KOPT-K1 (cell line): Measurements from ENCODE around the gene PMF1.

Experiments used
- H3K27ac ChIP-seq: fragments of 200-600 bp; sonication (generic); 2 replicates; pipeline ENCODE4 v1.5.1; 2016; ENCODE audit warnings: antibody characterized with exemption, mild to moderate bottlenecking, low read depth, low read length; ENCODE audit not compliant: poor library complexity, severe bottlenecking
- H3K36me3 ChIP-seq: fragments of 200-600 bp; sonication (generic); 2 replicates; pipeline ENCODE4 v1.5.1; 2017; ENCODE audit warnings: antibody characterized with exemption, mild to moderate bottlenecking, low read length, moderate library complexity; ENCODE audit not compliant: insufficient read depth
- H3K9me3 ChIP-seq: fragments of 200-600 bp; sonication (generic); 2 replicates; pipeline ENCODE4 v1.5.1; 2017; ENCODE audit warnings: antibody characterized with exemption, low read length, mild to moderate bottlenecking; ENCODE audit not compliant: insufficient read depth, poor library complexity, severe bottlenecking

The PMF1 gene

DNA sequence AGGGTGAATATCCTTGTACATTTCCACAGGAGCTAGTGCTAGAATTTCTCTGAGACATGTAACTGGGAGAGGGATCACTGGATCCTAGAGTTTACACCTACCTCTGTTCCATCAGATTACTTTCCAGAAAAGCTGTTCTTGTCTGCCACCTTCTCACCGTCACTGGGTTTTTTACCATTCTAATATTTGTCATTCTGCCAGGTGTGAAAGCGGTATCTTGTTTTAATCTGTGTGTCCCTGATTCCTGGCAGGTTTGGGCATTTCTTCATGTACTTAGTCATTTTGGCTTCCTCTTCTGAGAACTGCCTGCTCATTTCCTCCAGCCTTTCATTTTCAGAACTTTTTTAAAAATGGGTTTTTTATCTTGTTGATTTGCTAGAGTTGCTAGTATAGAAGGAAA lies 5.1 kb downstream of the PMF1 start:
- H3K36me3 ChIP-seq: peaks cover 33% of the 10 kb centered on the region
- peak overlapping the region; percentile 34 for H3K27ac ChIP-seq
- H3K9me3 ChIP-seq: peaks cover 6% of the 10 kb centered on the region

DNA sequence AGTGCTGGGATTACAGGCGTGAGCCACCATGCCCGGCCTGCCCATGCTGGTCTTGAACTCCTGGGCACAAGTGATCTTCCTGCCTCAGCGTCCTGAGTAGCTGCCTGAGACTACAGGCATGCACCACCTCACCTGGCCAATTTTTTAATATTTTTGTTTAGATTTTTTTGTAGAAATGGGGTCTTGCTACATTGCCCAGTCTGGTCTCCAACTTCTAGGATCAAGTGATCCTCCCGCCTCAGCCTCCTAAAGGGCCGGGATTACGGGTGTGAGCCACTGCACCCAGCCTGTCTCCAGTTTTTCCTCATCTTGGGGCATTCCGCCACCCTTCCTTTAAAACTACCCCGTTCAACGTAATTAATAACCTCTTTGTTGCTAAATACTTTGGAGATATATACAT lies 7.4 kb downstream of the PMF1 start:
- peaks cover 6% of the 10 kb centered on the region for H3K9me3 ChIP-seq
- peaks cover 43% of the 10 kb centered on the region for H3K36me3 ChIP-seq
- H3K27ac ChIP-seq: no peak overlapping the region

DNA sequence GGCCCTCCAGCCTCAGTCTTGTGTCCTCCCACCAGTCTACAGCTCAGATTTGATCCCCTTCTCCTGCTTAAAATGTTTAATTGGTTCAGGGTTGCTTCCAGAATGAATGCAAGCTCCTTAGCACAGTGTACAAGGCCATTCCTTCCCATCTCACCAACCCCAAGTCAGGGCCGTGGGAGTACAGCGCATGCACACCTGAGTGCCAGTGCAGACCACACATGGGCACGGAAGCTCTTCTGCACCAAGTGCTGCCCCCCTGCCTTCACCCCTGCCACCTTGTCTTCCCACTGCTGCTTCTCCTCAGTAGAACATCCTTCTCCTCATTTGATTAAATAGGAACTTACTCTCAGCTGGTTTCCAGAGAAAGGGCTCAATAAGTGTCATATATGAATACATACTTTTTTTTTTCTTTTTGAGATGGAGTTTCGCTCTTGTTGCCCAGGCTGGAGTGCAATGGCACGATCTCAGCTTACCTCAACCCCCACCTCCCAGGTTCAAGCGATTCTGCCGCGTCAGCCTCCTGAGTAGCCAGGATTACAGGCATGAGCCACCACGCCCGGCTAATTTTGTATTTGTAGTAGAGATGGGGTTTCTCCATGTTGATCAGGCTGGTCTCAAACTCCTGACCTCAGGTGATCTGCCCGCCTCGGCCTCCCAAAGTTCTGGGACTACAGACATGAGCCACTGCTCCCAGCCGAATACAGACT lies 9.3 kb downstream of the PMF1 start:
- Histone ChIP-seq H3K9me3 (no peaks in the 10 kb centered on the region), H3K36me3 (peaks cover 49% of the 10 kb centered on the region), H3K27ac (no peak overlapping the region)

DNA sequence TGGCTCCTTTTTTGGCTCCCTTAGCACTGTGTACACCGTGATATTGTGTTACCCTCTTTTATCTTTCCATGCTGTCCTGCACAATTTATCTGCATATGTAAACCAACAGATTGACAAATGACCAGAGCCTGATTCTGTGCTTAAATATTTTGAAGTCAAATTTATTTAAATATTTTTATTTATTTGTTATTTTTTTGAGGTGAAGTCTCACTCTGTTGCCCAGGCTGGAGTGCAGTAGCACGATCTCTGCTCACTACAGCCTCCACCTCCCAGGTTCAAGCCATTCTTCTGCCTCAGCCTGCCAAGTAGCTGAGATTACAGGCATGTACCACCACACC lies 12.8 kb downstream of the PMF1 start:
- Histone ChIP-seq H3K27ac (no peak overlapping the region), H3K9me3 (no peaks in the 10 kb centered on the region), H3K36me3 (peaks cover 64% of the 10 kb centered on the region)

DNA sequence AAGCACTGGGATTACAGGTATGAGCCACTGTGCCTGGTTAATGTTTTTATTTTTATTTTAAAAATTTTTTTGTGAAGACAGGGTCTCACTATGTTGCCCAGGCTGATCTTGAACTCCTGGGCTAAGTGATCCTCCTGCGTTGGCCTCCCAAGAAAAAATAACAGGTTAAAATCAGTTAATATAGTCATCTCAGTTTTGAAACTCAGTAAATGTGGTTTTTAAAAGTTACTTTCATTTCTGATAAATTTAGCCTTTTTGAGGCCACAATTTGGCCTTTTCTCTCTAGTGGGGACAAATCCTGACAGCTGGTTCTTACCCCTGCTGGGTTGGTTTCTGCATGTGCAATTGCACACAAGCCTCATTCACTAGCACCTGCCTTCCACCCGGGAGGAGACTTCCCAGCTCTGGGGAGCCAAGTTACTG lies 13.3 kb downstream of the PMF1 start:
- Histone ChIP-seq H3K36me3 (peaks cover 59% of the 10 kb centered on the region), H3K9me3 (no peaks in the 10 kb centered on the region), H3K27ac (no peak overlapping the region)

DNA sequence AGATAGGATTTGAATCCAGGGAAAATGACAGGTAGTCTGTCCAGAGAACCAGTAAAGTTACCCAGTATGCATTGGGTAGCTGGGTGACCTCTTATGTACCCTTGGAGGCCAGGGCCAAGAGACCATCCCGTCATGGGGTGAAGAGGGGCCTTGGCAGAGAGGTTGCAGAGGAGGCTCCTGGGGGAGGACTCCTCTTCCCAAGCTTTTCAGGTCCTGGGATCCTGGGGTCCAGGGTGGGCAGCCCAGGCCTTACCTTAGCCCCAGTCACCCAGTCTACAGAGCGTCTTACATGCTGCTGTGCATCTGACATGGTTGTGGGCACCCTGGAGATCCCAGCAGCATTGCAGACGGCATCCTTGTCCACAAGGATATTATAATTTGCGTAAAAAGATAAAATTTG lies 14.0 kb downstream of the PMF1 start:
- Histone ChIP-seq H3K9me3 (no peaks in the 10 kb centered on the region), H3K27ac (no peak overlapping the region), H3K36me3 (peaks cover 54% of the 10 kb centered on the region)

DNA sequence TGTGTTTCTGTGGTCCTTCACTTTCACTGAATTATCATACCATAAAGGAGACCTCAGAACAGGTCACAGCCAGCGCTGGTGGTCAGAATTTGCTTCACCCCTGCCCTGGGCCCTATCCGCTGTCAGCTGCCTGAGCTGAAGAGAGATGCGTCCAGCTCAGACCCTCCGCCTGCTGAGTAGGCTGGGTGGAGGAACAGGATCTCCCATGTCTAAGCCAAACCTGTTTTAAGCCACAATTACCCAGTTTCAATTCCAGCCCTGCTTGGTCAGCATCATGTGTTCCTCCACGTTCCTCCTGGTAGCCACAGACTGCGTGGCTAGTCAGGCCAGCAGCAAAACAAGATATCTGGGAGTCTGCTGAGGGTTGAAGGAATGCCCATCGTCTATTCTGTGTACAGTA lies 15.7 kb downstream of the PMF1 start:
- H3K27ac ChIP-seq: no peak overlapping the region
- peaks cover 47% of the 10 kb centered on the region for H3K36me3 ChIP-seq
- no peaks in the 10 kb centered on the region for H3K9me3 ChIP-seq

DNA sequence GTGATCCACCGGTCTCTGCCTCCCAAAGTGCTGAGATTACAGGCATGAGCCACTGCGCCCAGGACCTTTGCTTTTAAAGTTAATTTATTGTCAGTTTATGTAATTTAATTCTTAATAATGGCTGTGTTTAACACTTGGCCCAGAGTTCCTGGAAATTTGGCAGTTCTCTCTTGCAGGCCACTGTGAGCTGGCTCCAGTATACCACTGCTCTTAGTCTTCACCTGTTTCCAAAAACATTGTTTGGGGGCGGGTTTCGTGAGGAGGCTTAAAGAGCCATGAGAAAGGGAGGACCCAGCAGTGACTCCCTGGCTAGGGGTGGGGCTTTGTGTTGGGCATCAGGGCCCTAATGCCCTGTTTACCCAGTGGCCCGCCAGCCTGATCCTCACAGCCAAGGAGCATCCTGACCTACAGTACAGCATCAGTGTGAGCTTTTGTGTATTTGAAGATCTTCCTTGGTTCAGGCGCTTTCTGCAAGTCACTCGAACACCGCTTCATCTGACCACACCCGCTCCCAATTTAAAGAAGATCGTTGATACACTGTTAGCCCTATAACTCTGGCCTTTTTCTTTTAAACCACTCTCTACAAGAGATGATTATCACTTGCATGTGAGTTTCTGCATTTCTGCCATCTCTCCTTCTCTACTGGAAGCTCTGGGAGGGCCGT lies 17.1 kb downstream of the PMF1 start:
- Histone ChIP-seq H3K9me3 (no peaks in the 10 kb centered on the region), H3K27ac (no peak overlapping the region), H3K36me3 (peaks cover 51% of the 10 kb centered on the region)

DNA sequence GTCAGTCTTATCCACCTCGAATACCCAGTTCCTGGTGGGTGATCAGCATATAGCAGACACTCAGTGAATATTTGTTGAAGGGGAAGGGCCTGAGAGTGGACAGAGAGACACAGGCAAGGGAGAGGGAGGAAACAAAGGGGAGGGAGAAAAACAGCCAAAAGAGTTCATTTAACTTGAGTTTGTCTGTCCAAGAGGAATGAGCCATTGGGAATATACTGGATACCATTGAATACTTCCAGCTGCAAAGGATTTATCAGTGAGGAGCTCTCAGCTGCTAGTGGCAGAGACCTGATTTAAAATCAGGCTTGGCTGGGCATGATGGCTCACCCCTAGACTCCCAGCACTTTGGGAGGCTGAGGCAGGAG lies 17.6 kb downstream of the PMF1 start:
- Histone ChIP-seq H3K27ac (no peak overlapping the region), H3K9me3 (no peaks in the 10 kb centered on the region), H3K36me3 (peaks cover 52% of the 10 kb centered on the region)

DNA sequence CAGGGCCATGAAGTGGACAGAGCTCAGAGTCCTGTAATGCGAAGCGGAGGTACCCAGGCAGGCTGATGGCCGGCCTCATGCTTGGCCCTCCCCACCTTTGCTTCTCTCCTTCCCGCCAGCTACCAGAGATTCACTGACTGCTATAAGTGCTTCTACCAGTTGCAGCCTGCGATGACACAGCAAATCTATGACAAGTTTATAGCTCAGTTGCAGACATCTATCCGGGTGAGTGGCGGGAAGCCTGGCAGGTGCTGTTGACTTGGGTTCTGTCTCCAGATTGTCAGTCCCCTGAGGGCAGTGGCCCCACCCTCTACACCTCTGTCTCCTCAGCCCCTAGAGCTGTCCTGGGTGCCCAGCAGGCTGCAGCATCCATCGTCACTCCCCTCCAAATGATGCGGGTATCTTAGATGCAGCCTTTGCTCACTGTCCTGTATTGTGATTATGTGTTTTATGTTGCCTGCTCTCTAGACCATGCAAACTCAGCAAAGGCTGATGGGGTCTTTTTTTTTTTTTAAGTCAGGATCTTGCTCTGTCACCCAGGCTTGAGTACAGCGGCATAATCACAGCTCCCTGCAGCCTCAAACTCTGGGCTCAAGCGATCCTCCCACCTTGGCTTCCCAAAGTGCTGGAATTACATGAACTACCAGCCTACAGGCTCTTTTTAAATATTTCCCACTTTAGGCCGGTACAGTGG lies 19.5 kb downstream of the PMF1 start:
- H3K36me3 ChIP-seq: peaks cover 63% of the 10 kb centered on the region
- no peak overlapping the region for H3K27ac ChIP-seq
- H3K9me3 ChIP-seq: no peaks in the 10 kb centered on the region

DNA sequence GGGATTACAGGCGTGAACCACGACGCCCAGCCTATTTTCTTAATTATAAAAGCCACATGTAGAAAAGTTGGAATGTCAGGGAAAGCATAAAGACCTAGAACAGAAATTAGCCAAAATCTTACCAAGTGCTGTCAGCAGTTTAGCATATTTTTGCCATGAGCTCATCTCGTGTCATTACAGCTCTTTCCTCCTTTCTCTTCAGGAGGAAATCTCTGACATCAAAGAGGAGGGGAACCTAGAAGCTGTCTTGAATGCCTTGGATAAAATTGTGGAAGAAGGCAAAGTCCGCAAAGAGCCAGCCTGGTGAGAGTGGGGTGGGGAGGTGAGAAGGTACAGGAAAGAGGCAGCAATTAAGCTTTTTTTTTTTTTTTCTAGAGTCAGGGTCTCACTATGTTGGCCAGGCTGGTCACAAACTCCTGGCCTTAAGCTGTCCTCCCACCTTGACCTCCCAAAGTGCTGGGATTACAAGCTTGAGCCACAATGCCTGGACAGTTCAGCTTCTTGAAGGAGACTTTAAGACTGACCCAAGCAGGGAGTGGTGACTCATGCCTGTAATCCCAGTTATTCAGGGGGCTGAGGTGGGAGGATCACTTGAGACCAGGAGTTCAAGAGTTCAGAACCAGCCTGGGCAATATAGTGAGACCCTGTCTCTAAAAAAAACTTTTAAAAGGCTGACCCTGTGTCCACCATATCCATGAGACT lies 20.8 kb downstream of the PMF1 start:
- H3K27ac ChIP-seq: no peak overlapping the region
- H3K9me3 ChIP-seq: no peaks in the 10 kb centered on the region
- H3K36me3 ChIP-seq: peaks cover 69% of the 10 kb centered on the region

DNA sequence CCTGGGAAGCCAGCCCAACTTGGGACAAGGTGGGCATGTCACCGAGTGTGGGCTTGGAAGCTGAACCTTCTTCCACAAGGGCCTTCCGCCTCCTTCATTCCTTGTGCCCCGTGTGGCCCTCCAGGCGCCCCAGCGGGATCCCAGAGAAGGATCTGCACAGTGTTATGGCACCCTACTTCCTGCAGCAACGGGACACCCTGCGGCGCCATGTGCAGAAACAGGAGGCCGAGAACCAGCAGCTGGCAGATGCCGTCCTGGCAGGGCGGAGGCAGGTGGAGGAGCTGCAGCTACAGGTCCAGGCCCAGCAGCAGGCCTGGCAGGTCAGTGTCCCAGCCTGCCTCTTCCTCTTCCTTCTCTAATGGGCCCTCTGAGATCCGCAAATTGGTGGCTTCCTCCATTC lies 23.4 kb downstream of the PMF1 start:
- Histone ChIP-seq H3K27ac (no peak overlapping the region), H3K36me3 (peaks cover 74% of the 10 kb centered on the region), H3K9me3 (no peaks in the 10 kb centered on the region)

DNA sequence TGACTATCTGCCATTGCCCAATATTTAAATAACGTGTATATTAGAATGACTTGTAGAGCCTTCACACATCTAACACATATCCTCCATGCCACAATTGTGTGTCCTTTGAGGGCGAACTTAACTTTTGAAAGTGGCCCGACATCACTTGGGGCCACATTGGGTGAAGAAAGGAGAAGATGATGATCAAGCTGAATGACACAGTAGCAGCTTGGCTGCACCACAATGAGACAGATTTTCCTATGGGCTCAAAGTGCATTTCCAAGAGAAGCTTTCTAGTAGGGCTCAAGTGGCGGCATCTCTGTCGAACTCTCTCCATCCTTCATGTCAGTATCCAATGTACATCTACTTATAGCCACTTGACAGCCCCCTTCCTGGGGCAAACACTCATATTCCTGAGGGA lies 25.4 kb downstream of the PMF1 start:
- no peaks in the 10 kb centered on the region for H3K9me3 ChIP-seq
- peaks cover 64% of the 10 kb centered on the region for H3K36me3 ChIP-seq
- H3K27ac ChIP-seq: no peak overlapping the region

DNA sequence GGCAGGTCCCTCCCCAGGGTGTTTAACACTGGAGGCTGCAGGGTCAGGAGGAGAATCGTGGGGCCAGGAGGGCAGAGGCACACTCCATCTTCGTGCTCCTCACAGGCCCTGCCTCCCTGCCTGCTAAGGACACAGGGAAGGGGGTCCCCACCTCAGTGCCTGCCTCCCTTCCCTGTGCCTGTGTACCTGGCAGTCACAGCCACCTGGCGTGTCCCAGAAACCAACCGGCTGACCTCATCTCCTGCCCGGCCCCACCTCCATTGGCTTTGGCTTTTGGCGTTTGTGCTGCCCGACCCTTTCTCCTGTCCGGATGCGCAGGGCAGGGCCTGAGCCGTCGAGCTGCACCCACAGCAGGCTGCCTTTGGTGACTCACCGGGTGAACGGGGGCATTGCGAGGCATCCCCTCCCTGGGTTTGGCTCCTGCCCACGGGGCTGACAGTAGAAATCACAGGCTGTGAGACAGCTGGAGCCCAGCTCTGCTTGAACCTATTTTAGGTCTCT lies 28.6 kb downstream of the PMF1 start:
- no peaks in the 10 kb centered on the region for H3K9me3 ChIP-seq
- peaks cover 49% of the 10 kb centered on the region for H3K36me3 ChIP-seq
- H3K27ac ChIP-seq: no peak overlapping the region

DNA sequence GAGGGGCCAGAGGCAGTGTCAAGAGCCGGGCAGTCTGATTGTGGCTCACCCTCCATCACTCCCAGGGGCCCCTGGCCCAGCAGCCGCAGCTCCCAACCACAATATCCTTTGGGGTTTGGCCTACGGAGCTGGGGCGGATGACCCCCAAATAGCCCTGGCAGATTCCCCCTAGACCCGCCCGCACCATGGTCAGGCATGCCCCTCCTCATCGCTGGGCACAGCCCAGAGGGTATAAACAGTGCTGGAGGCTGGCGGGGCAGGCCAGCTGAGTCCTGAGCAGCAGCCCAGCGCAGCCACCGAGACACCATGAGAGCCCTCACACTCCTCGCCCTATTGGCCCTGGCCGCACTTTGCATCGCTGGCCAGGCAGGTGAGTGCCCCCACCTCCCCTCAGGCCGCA lies 29.1 kb downstream of the PMF1 start, which contains the start of gene BGLAP:
Gene BGLAP (plus strand): TSS at position 259 of the 400 bp plus-strand sequence. CDS start 48 bp downstream, at position 307.
- no peaks in the 10 kb centered on the region for H3K9me3 ChIP-seq
- peaks cover 43% of the 10 kb centered on the region for H3K36me3 ChIP-seq
- H3K27ac ChIP-seq: no peak within 1 kb of the TSS
